ES-I3 (cell line): Measurements from ENCODE around the gene SCUBE2.
"Not testable (repeated sequence)": the region's sequence is repeated elsewhere in the genome, so short reads cannot be mapped to it uniquely, and the experiment has no call there.

Experiments used
- H3K36me3 ChIP-seq: 2 replicates; pipeline ENCODE4 v1.6.1; 2013; ENCODE audit warnings: mild to moderate bottlenecking, low read length, control low read depth, moderate library complexity; ENCODE audit not compliant: insufficient read depth
- H3K4me1 ChIP-seq: 2 replicates; pipeline ENCODE4 v1.6.1; 2013; ENCODE audit warnings: mild to moderate bottlenecking, control low read depth, low read length; ENCODE audit not compliant: insufficient read depth
- H3K9ac ChIP-seq: 2 replicates; pipeline ENCODE4 v1.6.1; 2013; ENCODE audit warnings: low read depth, mild to moderate bottlenecking, low read length, moderate library complexity
- H3K9me3 ChIP-seq: 2 replicates; pipeline ENCODE4 v1.6.1; 2013; ENCODE audit warnings: mild to moderate bottlenecking, low read length, moderate library complexity; ENCODE audit not compliant: control insufficient read depth, insufficient read depth

The SCUBE2 gene

DNA sequence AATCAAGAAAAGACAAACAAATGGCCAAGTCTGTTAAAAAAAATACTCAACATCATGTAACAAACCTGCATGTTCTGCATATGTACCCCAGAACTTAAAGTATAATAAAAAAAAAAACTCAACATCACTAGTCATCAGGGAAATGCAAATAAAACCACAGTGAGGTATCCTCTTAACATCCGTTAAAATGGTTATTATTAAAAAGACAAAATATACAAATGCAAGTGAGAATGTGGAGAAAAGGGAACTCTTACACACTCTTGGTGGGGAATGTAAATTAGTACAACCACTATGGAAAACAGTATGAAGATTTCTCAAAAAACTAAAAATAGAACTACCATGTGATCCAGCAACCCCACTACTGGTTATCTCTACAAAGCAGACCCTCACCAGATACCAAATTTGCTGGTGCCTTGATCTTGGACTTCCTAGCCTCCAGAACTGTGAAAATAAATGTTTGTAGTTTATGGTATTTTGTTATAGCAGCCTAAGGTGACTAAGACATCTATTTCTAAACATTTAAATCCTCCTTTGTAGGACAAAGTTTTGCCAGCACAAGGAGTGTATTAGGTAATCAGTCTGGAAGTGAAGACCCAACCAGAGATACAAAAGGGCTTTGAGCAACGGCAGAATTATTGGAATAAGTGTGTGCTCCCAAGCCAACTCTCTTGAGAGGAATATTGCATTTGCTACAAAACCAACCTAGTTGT lies 32.4 kb upstream of the SCUBE2 start:
- Histone ChIP-seq H3K4me1 (peaks cover 18% of the 10 kb centered on the region), H3K36me3 (no peaks in the 10 kb centered on the region), H3K9ac (no peak overlapping the region), H3K9me3 (no peaks in the 10 kb centered on the region)

DNA sequence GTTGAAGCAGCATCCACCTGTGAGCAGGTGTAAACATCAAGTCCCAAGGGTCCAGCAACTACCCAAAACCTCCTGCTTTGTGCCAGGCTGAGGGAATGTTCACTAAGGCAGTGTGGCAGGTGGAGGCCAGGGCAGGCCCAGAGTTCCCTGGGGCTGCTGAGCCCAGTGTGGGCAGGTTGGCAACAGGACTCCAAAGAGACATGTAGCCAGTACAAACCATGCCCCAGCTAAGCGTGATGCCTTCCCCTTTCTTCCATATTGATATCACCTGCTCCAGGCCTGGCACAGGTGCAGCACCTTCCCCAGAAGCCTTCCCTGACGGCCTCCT lies 30.0 kb upstream of the SCUBE2 start:
- no peak overlapping the region for H3K9ac ChIP-seq
- H3K9me3 ChIP-seq = no peaks in the 10 kb centered on the region
- H3K36me3 ChIP-seq = no peaks in the 10 kb centered on the region
- H3K4me1 ChIP-seq = peaks cover 18% of the 10 kb centered on the region

DNA sequence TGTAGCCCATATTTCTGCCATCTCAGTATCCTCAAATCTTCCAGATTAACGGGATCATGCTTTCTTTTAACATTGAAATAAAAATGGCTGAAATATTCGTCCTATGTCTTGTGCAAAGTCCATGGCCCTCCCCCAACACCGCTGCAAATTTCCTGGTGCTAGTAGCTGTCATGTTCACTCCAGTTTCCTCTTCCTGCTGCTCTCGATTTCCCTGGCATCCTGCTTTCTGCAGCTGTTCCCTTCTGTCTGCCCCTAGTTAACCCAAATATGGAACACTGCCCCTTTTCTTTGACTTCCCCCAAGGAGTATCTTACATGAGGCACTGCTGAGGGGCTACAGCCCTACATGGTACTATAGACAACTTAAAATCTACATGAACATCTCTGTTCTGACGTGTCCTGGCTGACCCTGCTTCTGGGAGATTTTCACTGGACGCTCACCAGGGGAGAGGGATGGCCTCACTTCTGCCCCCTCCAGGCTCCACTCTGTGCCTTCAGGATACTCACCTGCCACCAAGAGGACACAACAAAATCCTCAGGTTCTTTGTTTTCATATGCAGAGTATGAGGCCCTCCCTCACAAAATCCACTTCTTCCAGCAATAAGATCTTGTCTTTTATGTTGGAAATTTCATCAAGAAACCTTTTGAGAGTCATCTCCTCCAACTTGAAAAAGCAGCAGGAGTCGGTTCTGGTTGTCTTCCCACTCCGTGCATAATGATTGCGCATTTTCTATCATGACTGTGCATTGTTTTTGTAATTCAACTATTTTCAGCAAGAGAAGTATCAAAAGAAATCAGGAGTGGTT lies 29.5 kb upstream of the SCUBE2 start:
- no peaks in the 10 kb centered on the region for H3K36me3 ChIP-seq
- peak overlapping the region; percentile 21 for H3K9ac ChIP-seq
- H3K4me1 ChIP-seq = peaks cover 18% of the 10 kb centered on the region

GRCh38 chr11:9118277-9118676 lies 26.9 kb upstream of the SCUBE2 start:
- Histone ChIP-seq H3K9me3 (no peaks in the 10 kb centered on the region), H3K9ac (no peak overlapping the region), H3K36me3 (no peaks in the 10 kb centered on the region), H3K4me1 (peaks cover 18% of the 10 kb centered on the region)

More for the DNA sequence above, 29.5 kb upstream of the SCUBE2 start:
- no peaks in the 10 kb centered on the region for H3K9me3 ChIP-seq

DNA sequence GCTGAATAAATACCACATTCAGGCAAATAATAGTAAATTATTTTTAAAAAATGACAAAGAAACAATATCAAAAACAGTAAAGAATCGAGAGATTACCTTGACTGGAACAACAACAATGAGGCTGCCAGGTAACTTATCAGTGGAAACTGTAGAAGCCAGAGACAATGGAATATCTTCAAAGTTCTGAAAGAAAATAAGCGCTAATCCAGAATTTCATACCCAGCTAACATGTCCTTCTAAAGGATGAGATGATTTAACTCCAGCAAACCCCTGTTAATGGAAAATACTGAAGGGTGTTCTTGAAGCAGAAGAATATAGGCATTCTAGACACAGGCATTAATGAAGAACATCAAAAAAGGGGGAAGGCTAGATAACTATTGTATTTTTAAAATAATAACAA lies 20.7 kb upstream of the SCUBE2 start:
- Histone ChIP-seq H3K9ac (no peak overlapping the region), H3K4me1 (no peaks in the 10 kb centered on the region), H3K9me3 (peaks cover 8% of the 10 kb centered on the region), H3K36me3 (no peaks in the 10 kb centered on the region)

GRCh38 chr11:9109858-9110731 lies 18.7 kb upstream of the SCUBE2 start:
- no peak overlapping the region for H3K9ac ChIP-seq
- peaks cover 8% of the 10 kb centered on the region for H3K9me3 ChIP-seq
- H3K4me1 ChIP-seq = no peaks in the 10 kb centered on the region
- H3K36me3 ChIP-seq = no peaks in the 10 kb centered on the region

DNA sequence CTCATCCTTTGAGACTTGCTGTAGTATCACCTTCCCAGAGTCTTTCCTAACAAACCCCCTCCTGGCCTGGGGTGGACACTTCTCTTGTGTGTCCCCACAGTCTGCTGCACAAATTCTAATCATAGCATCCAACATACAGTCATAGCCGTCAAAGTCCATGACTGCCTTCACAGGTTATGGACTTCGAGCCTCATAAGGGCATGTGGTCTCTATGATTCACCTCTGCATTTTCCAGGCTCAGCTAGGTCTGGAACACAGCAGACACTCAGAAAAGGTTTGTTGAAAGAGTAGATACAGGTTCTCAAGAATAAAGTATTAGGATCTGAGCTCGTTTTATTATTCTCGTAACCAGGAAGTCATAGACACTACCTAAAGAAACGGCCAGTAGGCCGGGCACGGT lies 13.2 kb upstream of the SCUBE2 start:
- H3K4me1 ChIP-seq = no peaks in the 10 kb centered on the region
- no peaks in the 10 kb centered on the region for H3K36me3 ChIP-seq
- no peaks in the 10 kb centered on the region for H3K9me3 ChIP-seq
- H3K9ac ChIP-seq = no peak overlapping the region

DNA sequence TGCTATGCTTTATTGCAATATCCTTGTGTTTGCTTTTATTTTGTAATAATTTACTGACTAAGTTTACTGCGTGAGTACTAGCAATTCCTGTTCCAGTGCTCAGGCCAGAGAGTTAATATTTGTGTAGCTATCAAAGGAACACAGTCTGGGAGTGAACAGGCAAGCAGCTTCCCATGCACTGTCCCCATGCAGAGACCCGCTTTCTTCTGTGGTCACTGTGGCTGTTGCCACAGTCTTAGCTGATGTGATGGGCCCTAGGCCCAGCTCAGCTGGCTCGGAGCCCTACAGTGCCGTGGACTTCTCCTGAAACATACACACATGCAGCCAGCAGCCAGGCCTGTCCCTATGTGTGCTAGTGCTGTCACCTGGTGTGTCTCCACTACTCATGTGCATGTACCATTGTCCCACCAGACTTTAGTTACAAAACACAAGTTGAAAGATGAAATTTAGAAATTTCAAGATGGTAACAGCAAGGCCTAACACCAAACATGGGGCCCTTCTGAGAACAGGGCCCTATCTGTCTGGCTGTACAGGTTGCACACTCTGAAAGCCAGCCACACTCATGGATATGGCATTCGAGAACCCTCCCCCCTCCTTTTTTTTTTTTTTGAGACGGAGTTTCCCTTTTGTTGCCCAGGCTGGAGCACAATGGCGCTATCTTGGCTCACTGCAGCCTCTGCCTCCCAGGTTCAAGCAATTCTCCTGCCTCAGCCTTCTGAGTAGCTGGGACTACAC lies 12.3 kb upstream of the SCUBE2 start:
- Histone ChIP-seq H3K9me3 (no peaks in the 10 kb centered on the region), H3K36me3 (no peaks in the 10 kb centered on the region), H3K9ac (no peak overlapping the region), H3K4me1 (no peaks in the 10 kb centered on the region)

- Histone ChIP-seq H3K4me1 (no peaks in the 10 kb centered on the region), H3K36me3 (no peaks in the 10 kb centered on the region), H3K9me3 (no peaks in the 10 kb centered on the region), H3K9ac (no peak overlapping the region)
These were observed 8.2 kb upstream of the SCUBE2 start for GRCh38 chr11:9099617-9100016.

DNA sequence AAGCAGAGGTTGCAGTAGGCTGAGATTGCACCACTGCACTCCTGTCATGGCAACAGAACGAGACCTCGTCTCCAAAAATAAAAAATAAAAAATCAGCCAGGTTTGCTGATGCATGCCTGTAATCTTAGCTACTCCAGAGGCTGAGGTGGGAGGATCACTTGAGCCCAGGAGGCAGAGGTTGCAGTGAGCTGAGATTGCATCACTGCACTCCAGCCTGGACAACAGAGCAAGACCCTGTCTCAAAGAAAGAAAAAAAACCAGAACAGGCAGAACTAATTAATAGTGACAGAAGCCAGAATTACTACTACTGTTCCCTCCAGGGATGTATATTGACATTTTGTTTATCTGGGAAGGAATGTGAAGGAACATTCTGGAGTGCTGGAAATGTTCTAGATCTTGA lies 7.1 kb upstream of the SCUBE2 start:
- H3K4me1 ChIP-seq, H3K9ac ChIP-seq, H3K36me3 ChIP-seq, H3K9me3 ChIP-seq: not testable (repeated sequence)

DNA sequence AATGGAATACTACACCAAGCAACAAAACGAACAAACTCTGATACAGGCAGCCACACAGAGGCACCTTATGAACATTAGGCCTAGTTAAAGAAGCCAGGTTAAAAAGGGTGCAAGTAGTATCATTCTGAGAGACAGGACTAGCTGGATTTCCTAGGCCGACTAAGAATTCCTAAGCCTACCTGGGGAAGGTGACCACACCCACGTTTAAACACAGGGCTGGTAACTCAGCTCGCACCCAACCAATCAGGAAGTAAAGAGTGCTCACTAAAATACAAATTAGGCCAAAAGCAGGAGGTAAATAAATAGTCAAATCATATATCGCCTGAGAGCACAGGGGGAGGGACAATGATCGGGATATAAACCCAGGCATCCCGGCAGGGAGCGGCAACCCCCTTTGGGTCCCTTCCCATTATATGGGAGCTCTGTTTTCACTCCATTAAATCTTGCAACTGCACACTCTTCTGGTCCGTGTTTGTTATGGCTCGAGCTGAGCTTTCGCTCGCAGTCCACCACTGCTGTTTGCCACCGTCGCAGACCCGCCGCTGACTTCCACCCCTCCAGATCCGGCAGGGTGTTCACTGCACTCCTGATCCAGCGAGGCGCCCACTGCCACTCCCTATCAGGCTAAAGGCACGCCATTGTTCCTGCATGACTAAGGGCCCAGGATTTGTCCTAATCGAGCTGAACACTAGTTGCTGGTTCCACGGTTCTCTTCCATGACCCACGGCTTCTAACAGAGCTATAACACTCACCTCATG lies 6.0 kb upstream of the SCUBE2 start:
- H3K4me1 ChIP-seq, H3K9ac ChIP-seq, H3K36me3 ChIP-seq, H3K9me3 ChIP-seq: not testable (repeated sequence)

- Histone ChIP-seq H3K4me1 (no peaks in the 10 kb centered on the region), H3K9ac (no peak overlapping the region), H3K9me3 (no peaks in the 10 kb centered on the region), H3K36me3 (no peaks in the 10 kb centered on the region)
These were observed 5.0 kb upstream of the SCUBE2 start for GRCh38 chr11:9096427-9096826.

DNA sequence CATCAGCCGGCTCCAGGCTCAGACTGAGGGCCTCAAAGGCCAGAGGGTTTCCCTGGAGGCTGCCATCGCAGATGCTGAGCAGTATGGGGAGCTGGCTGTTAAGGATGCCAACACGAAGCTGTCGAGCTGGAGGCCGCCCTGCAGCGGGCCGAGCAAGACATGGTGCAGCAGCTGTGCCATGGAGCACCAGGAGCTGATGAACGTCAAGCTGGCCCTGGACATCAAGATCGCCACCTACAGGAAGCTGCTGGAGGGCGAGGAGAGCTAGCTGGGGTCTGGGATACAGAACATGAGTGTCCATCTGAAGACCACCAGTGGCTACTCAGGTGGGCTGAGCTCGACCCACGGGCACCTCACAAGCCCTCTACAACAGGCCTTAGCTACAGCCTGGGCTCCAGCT lies 4.0 kb upstream of the SCUBE2 start:
- H3K4me1 ChIP-seq = no peaks in the 10 kb centered on the region
- H3K9ac ChIP-seq = no peak overlapping the region

More for the DNA sequence above, 4.0 kb upstream of the SCUBE2 start:
- H3K9me3 ChIP-seq = no peaks in the 10 kb centered on the region
- no peaks in the 10 kb centered on the region for H3K36me3 ChIP-seq
